ENCODE results near the gene HAND2. TPM values are rescaled to one million over a fixed set of nuclear protein-coding genes. Genes with fewer than 3 reads are reported as not detected.

Gene HAND2
- total RNA-seq, 1 donor from 2014 or later, result not detected

GRCh38 chr4:173527103-173527891, 2.7 kb downstream of the HAND2 start:
- Mint-ChIP-seq H3K4me1 (ENCODE audit: low read depth, unreplicated experiment) (peaks cover 3% of the 10 kb centered on the region), H3K4me3 (ENCODE audit: unreplicated experiment) (no peak overlapping the region), H3K27me3 (ENCODE audit: low read depth, unreplicated experiment) (peaks cover 87% of the 10 kb centered on the region), H3K27ac (ENCODE audit: unreplicated experiment) (peak overlapping the region; percentile 26), H3K9me3 (ENCODE audit: unreplicated experiment) (peaks cover 51% of the 10 kb centered on the region), H3K36me3 (ENCODE audit: low read depth, unreplicated experiment) (peaks cover 2% of the 10 kb centered on the region)
- Histone ChIP-seq H3K9ac (ENCODE audit: low read length) (no peak overlapping the region), H3K36me3 (ENCODE audit: insufficient read depth, low read length) (no peaks in the 10 kb centered on the region), H3K4me2 (ENCODE audit: low read length) (no peak overlapping the region), H3K27ac (ENCODE audit: low read depth, low read length) (no peak overlapping the region), H4K20me1 (ENCODE audit: insufficient read depth, low read length) (no peaks in the 10 kb centered on the region), H3K4me3 (ENCODE audit: insufficient read depth, low read depth, low read length) (no peak overlapping the region), H3K27me3 (ENCODE audit: insufficient read depth, low read length) (peaks cover 92% of the 10 kb centered on the region), H2AFZ (ENCODE audit: low read depth, low read length) (no peak overlapping the region), H3K4me1 (ENCODE audit: insufficient read depth, low read length) (peaks cover 8% of the 10 kb centered on the region), H3K9me3 (ENCODE audit: insufficient read depth, low read depth, low read length) (peaks cover 2% of the 10 kb centered on the region), H3K79me2 (ENCODE audit: insufficient read depth, low read length) (no peaks in the 10 kb centered on the region)
- FAIRE-seq (no peak), DNase-seq (ENCODE audit: low read depth) (no peak)
- TF ChIP-seq CTCF (IDR thresholded peaks at IDR 0.05; ENCODE audit: insufficient read depth, low read depth, low read length) (no peak), EZH2 (IDR thresholded peaks at IDR 0.05; ENCODE audit: insufficient read depth, low read length) (no peak)

GRCh38 chr4:173526724-173527102, 3.3 kb downstream of the HAND2 start:
- Histone ChIP-seq H3K9me3 (ENCODE audit: insufficient read depth, low read depth, low read length) (peaks cover 2% of the 10 kb centered on the region), H3K27ac (ENCODE audit: low read depth, low read length) (no peak overlapping the region), H3K27me3 (ENCODE audit: insufficient read depth, low read length) (peaks cover 90% of the 10 kb centered on the region), H3K4me1 (ENCODE audit: insufficient read depth, low read length) (peaks cover 12% of the 10 kb centered on the region), H3K4me3 (ENCODE audit: insufficient read depth, low read depth, low read length) (no peak overlapping the region), H4K20me1 (ENCODE audit: insufficient read depth, low read length) (no peaks in the 10 kb centered on the region), H3K79me2 (ENCODE audit: insufficient read depth, low read length) (no peaks in the 10 kb centered on the region), H3K36me3 (ENCODE audit: insufficient read depth, low read length) (no peaks in the 10 kb centered on the region), H2AFZ (ENCODE audit: low read depth, low read length) (no peak overlapping the region), H3K4me2 (ENCODE audit: low read length) (no peak overlapping the region), H3K9ac (ENCODE audit: low read length) (no peak overlapping the region)
- TF ChIP-seq CTCF (IDR thresholded peaks at IDR 0.05; ENCODE audit: insufficient read depth, low read depth, low read length) (no peak), EZH2 (IDR thresholded peaks at IDR 0.05; ENCODE audit: insufficient read depth, low read length) (no peak)
- peaks cover 3% of the 10 kb centered on the region for H3K4me1 Mint-ChIP-seq (ENCODE audit: low read depth, unreplicated experiment)
- peaks cover 50% of the 10 kb centered on the region for H3K9me3 Mint-ChIP-seq (ENCODE audit: unreplicated experiment)
- H3K4me3 Mint-ChIP-seq (ENCODE audit: unreplicated experiment), result no peak overlapping the region
- FAIRE-seq (no peak), DNase-seq (ENCODE audit: low read depth) (no peak)
- peaks cover 87% of the 10 kb centered on the region for H3K27me3 Mint-ChIP-seq (ENCODE audit: low read depth, unreplicated experiment)
- H3K27ac Mint-ChIP-seq (ENCODE audit: unreplicated experiment), result no peak overlapping the region
- H3K36me3 Mint-ChIP-seq (ENCODE audit: low read depth, unreplicated experiment), result peaks cover 2% of the 10 kb centered on the region

GRCh38 chr4:173526027-173526482, 4.0 kb downstream of the HAND2 start:
- Histone ChIP-seq H3K36me3 (ENCODE audit: insufficient read depth, low read length) (no peaks in the 10 kb centered on the region), H3K4me1 (ENCODE audit: insufficient read depth, low read length) (peaks cover 15% of the 10 kb centered on the region), H3K27ac (ENCODE audit: low read depth, low read length) (no peak overlapping the region), H3K4me3 (ENCODE audit: insufficient read depth, low read depth, low read length) (no peak overlapping the region), H4K20me1 (ENCODE audit: insufficient read depth, low read length) (peaks cover 3% of the 10 kb centered on the region), H3K27me3 (ENCODE audit: insufficient read depth, low read length) (peaks cover 90% of the 10 kb centered on the region), H3K9me3 (ENCODE audit: insufficient read depth, low read depth, low read length) (peaks cover 2% of the 10 kb centered on the region), H3K9ac (ENCODE audit: low read length) (no peak overlapping the region), H2AFZ (ENCODE audit: low read depth, low read length) (no peak overlapping the region), H3K4me2 (ENCODE audit: low read length) (no peak overlapping the region), H3K79me2 (ENCODE audit: insufficient read depth, low read length) (no peaks in the 10 kb centered on the region)
- H3K27me3 Mint-ChIP-seq (ENCODE audit: low read depth, unreplicated experiment), result peaks cover 87% of the 10 kb centered on the region
- H3K27ac Mint-ChIP-seq (ENCODE audit: unreplicated experiment), result peak overlapping the region; percentile 54
- FAIRE-seq, result no peak
- H3K4me3 Mint-ChIP-seq (ENCODE audit: unreplicated experiment), result no peak overlapping the region
- peaks cover 2% of the 10 kb centered on the region for H3K36me3 Mint-ChIP-seq (ENCODE audit: low read depth, unreplicated experiment)
- H3K9me3 Mint-ChIP-seq (ENCODE audit: unreplicated experiment), result peaks cover 52% of the 10 kb centered on the region
- TF ChIP-seq EZH2 (IDR thresholded peaks at IDR 0.05; ENCODE audit: insufficient read depth, low read length) (no peak), CTCF (IDR thresholded peaks at IDR 0.05; ENCODE audit: insufficient read depth, low read depth, low read length) (no peak)
- H3K4me1 Mint-ChIP-seq (ENCODE audit: low read depth, unreplicated experiment), result peaks cover 3% of the 10 kb centered on the region
- DNase-seq (ENCODE audit: low read depth), result no peak
